Adrenal gland (tissue), 5 donors: ENCODE data around the gene CEP250.

Source experiments
- POLR2A ChIP-seq, 2 donors: fragments of 450-650 bp; IDR thresholded peaks; one replicate each; pipeline ENCODE4 v1.6.1; 2017; ENCODE audit warnings: antibody characterized with exemption in 2 of 2, mild to moderate bottlenecking in 2 of 2, moderate library complexity in 1 of 2
- TF ChIP-seq, protein P1 (sequence below), 6 experiments: fragments of 450-650 bp in 4 of 6; fragments of 200-600 bp in 2 of 6; sonication (generic) in 1 of 6; IDR thresholded peaks; 1 replicate in 5 of 6; 2 replicates in 1 of 6; pipeline versions ENCODE4 v1.5.1 to v1.8.0; 2016 to 2021; ENCODE audit warnings: antibody characterized with exemption in 6 of 6, mild to moderate bottlenecking in 2 of 6, moderate library complexity in 1 of 6
- donor health status: DM: no; HTN: no; CAD: no.

DNA sequence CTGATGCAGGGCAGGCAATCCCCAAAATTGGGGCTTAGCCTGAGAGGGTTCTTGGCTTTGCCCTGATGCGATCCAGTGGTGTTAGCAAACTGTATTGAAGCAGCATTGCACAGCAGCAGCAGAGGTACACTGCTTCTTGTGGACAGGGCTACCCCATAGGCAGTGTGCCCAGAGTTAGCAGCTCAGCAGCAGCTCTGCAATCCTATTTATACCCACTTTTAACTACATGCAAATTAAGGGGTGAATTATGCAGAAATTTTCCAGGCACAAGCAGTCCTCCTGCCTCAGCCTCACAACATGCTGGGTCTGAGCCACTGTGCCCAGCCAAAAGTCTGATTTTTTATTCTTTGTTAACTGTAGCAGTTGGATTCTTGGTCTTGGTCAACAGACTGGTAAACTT, 70.2 kb downstream of the CEP250 start:
- TF ChIP-seq, protein P1, sequence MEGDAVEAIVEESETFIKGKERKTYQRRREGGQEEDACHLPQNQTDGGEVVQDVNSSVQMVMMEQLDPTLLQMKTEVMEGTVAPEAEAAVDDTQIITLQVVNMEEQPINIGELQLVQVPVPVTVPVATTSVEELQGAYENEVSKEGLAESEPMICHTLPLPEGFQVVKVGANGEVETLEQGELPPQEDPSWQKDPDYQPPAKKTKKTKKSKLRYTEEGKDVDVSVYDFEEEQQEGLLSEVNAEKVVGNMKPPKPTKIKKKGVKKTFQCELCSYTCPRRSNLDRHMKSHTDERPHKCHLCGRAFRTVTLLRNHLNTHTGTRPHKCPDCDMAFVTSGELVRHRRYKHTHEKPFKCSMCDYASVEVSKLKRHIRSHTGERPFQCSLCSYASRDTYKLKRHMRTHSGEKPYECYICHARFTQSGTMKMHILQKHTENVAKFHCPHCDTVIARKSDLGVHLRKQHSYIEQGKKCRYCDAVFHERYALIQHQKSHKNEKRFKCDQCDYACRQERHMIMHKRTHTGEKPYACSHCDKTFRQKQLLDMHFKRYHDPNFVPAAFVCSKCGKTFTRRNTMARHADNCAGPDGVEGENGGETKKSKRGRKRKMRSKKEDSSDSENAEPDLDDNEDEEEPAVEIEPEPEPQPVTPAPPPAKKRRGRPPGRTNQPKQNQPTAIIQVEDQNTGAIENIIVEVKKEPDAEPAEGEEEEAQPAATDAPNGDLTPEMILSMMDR (IDR thresholded peaks at IDR 0.05) = no peak
- no peak for TF ChIP-seq POLR2A (IDR thresholded peaks at IDR 0.05)
